GDM1 (cell line): ENCODE results near the gene CYP1B1.
"Not testable (repeated sequence)": the region's sequence is repeated elsewhere in the genome, so short reads cannot be mapped to it uniquely, and the experiment has no call there.

Experiments
- DNase-seq: peaks from one replicate; lab custom pipeline; 2025; lab: John Stamatoyannopoulos, UW

The CYP1B1 gene

DNA sequence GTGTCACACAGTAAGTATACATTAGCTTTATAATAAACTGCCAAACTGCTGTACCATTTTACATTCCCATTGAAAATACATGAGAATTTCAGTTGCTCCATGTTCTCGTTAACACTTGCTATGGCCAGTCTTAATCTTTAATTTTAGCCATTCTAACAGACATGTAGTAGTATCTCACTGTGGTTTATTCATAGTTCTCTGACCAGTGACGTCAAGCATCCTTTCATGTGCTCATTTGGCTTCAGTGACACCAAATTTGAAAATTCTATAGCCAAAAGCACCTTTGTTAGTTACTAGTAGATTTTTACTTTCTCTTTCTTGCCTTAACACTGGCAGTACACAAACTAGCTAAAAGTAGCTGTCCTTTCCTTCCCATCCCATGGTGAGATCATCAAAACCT lies 43.0 kb downstream of the CYP1B1 start:
- DNase-seq = no peak

DNA sequence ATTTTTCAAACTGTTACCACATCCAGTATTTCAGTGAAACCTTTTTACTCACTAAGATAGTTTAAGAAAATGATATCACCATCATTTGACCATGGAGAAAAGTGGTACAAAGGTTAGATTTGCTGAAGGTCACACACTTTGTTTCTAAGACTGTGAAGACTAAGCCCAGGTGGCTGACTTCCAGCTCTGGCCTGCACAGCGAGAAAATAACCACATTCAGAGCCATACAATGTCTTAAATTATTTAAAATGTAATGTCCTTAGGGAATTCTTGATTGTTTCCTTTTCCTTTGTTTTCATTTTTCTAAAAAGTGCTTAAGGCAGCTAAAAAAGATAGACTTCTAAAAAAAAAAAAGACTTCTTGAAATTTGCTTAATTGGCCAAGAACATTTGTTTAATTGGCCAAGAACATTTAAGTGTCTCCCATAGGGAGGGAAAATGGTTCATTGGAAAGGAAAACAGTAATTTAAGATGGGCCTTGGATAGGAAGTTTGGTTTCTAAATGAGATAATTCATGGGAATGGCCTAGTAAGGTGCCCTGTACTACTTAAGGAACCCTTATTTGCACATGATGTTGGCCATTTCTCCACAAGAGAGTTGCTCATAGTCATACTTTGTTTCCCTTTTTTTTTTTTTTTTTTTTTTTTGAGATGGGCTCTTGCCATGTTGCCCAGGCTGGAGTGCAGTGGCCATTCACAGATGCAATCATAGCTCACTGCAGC lies 45.2 kb downstream of the CYP1B1 start:
- DNase-seq = no peak

DNA sequence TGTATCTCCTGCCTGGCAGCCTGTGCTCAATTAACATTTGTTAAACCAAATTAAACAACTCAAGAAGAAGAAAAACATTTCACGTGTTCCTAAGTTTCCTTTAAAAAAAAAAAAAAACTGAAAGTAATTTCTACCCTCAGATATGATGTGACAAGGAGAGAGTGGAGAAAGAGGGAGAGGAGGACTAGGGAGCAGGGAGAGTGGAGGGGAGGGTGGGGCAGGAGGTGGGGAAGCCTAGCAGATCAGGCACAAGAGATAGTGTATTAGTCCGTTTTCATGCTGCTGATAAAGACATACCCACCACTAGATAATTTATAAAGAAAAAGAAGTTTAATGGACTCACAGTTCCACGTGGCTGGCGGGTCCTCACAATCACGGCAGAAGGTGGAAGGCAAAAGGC lies 46.4 kb downstream of the CYP1B1 start:
- no peak for DNase-seq

DNA sequence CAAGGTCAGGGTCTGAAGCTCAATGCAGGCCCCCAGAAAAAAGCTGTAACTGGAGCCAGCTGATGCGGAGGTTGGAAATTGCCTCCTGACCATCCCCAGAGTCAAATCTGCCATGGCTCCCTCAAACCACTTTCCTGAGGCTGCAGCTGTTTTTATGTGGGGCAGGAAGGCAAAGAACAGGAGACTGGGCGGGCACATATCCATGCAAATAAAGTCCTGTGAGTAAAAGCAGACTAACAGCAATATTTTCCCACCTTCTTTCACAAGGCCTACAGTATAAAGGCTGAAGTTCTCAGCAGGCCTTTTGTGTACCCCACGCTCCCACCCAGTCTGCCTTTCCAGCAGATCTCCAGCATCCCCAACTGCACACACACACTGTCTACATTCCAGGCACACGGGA lies 47.1 kb downstream of the CYP1B1 start:
- DNase-seq = no peak

DNA sequence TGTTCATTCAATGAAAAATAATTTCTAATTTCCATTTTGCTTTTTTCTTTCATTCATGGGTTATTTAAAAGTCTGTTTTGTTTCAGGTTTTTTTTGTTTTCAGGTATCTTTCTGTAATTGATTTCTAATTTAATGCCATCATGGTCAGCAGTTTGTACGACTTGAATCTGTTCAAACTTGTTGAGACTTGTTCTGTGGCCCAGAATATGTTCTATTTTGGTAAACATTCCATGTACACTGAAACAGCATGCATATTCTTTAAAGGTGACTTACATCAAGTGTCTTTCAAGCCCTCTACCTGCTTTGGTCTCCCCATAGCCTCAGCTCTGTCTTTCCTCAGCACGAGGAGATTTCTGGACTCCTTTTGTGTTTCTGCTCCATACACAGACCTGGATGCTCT lies 49.1 kb downstream of the CYP1B1 start:
- no peak for DNase-seq

DNA sequence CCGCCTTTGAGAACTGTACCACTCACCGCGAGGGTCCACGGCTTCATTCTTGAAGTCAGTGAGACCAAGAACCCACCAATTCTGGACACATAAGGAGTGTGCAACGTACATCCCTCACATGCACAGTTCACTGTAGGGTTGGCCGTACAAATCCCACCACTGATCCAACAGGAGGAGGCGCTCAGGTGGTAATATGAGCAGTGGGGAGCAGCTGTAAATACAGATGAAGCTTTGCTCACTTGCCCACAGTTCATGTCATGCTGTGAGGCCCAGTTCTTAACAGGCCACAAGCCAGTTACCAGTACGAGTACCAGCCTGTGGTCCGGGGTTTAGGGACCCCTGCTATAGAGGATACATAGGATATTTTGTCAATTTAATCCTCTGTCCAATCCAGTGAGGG lies 54.4 kb downstream of the CYP1B1 start:
- DNase-seq = no peak

DNA sequence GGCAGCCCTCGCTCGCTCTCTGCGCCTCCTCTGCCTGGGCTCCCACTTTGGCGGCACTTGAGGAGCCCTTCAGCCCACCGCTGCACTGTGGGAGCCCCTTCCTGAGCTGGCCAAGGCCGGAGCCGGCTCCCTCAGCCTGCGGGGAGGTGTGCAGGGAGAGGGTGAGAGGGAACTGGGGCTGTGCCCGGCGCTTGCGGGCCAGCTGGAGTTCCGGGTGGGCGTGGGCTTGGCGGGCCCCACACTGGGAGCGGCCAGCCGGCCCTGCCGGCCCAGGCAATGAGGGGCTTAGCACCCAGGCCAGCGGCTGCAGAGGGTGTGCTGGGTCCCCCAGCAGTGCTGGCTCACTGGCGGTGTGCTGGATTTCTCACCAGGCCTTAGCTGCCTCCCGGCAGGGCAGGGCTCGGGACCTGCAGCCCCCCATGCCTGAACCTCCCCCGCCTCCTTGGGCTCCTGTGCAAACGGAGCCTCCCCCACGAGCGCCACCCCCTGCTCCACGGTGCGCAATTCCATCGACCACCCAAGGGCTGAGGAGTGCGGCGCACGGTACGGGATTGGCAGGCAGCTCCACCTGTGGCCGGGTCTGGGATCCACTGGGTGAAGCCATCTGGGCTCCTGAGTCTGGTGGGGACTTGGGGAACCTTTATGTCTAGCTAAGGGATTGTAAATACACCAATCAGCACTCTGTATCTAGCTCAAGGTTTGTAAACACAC lies 55.4 kb downstream of the CYP1B1 start:
- not testable (repeated sequence) for DNase-seq

DNA sequence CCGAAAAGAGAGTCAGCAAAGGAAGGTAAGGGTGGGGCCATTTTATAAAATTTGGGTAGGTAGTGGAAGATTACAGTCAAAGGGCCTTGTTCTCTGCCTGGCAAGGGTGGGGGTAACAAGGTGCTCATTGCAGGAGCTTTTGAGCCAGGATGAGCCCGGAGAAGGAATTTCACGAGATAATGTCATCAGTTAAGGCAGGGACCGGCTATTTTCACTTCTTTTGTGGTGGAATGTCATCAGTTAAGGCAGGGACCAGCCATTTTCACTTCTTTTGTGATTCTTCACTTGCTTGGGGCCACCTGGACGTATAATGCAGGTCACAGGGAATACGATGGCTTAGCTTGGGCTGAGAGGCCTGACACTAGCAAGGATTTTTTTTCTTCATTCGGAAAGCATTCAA lies 58.1 kb downstream of the CYP1B1 start:
- no peak for DNase-seq
